Measurements from ENCODE around the gene S100A10. TPM values are rescaled to one million over a fixed set of nuclear protein-coding genes. Genes with fewer than 3 reads are reported as not detected.

The S100A10 gene
- total RNA-seq, 3 donors from 2014 or later (not counting 1 experiment from before 2014, with no cell fraction given), result 142 to 200 (median 183) TPM

DNA sequence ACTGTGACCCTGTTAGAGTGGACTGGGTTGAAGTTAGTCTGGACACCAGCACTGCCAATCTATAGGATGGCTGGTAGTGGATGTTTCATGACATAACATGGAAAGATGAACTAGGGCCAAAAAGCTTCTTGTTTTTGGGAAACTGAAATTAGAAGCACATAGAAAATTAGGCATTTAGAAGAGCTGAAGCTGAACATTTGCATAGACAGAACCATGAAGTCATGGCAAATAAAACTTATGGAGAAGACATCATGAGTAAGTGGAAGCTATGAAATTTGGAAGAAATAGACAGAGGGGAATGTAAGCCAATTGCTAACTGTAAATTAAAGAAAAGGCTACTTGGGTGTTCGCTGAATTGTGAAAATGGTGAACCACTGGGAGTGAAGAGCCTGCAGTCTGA lies 45.8 kb upstream of the S100A10 start:
- Mint-ChIP-seq H3K27ac (no peak overlapping the region), H3K27me3 (ENCODE audit: low read depth in 2 of 2) (no peaks in the 10 kb centered on the region), H3K36me3 (no peaks in the 10 kb centered on the region), H3K9me3 (no peaks in the 10 kb centered on the region), H3K4me1 (peaks cover 18 to 19% of the 10 kb centered on the region in 2 donors), H3K4me3 (no peak overlapping the region)
- 92% methylated on average over 1 of the region's 1 CpG for WGBS (ENCODE audit: insufficient coverage)
- Histone ChIP-seq H3K36me3 (ENCODE audit: control insufficient read depth, insufficient read depth, low read length) (no peaks in the 10 kb centered on the region), H3K27ac (ENCODE audit: low read length) (no peak overlapping the region), H3K27me3 (ENCODE audit: control insufficient read depth, insufficient read depth, low read length) (no peaks in the 10 kb centered on the region), H3K4me3 (ENCODE audit: low read length) (no peak overlapping the region), H3K4me1 (ENCODE audit: control insufficient read depth, insufficient read depth, low read length) (peaks cover 23% of the 10 kb centered on the region), H3K9me3 (ENCODE audit: control insufficient read depth, insufficient read depth, low read length) (no peaks in the 10 kb centered on the region)
- TF ChIP-seq, protein P1, sequence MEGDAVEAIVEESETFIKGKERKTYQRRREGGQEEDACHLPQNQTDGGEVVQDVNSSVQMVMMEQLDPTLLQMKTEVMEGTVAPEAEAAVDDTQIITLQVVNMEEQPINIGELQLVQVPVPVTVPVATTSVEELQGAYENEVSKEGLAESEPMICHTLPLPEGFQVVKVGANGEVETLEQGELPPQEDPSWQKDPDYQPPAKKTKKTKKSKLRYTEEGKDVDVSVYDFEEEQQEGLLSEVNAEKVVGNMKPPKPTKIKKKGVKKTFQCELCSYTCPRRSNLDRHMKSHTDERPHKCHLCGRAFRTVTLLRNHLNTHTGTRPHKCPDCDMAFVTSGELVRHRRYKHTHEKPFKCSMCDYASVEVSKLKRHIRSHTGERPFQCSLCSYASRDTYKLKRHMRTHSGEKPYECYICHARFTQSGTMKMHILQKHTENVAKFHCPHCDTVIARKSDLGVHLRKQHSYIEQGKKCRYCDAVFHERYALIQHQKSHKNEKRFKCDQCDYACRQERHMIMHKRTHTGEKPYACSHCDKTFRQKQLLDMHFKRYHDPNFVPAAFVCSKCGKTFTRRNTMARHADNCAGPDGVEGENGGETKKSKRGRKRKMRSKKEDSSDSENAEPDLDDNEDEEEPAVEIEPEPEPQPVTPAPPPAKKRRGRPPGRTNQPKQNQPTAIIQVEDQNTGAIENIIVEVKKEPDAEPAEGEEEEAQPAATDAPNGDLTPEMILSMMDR (IDR thresholded peaks at IDR 0.05), result no peak
- DNase-seq (no peak), ATAC-seq (no peak)
- intact Hi-C loops (cut with micrococcal nuclease), result no loop called here

DNA sequence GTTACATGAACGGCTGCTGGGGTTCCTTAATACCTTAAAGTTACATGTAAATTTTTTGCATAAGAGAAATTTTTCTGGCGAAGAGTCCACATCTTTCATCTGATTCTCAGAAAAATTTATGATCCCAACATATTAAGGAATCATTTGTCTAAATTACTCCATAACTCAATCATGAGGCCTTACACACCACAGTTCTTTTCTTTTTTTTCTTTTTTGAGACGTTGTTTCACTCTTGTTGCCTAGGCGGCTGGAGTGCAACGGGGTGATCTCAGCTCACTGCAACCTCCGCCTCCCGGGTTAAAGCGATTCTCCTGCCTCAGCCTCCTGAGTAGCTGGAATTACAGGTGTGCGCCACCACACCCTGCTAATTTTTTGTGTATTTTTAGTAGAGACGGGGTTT lies 45.2 kb upstream of the S100A10 start:
- intact Hi-C loops (cut with micrococcal nuclease), result no loop called here
- no peaks in the 10 kb centered on the region for H3K27me3 Mint-ChIP-seq (ENCODE audit: low read depth in 2 of 2)
- Histone ChIP-seq H3K36me3 (ENCODE audit: control insufficient read depth, insufficient read depth, low read length) (no peaks in the 10 kb centered on the region), H3K4me3 (ENCODE audit: low read length) (no peak overlapping the region), H3K4me1 (ENCODE audit: control insufficient read depth, insufficient read depth, low read length) (peaks cover 28% of the 10 kb centered on the region), H3K27me3 (ENCODE audit: control insufficient read depth, insufficient read depth, low read length) (no peaks in the 10 kb centered on the region), H3K27ac (ENCODE audit: low read length) (no peak overlapping the region), H3K9me3 (ENCODE audit: control insufficient read depth, insufficient read depth, low read length) (no peaks in the 10 kb centered on the region)
- no peak overlapping the region for H3K4me3 Mint-ChIP-seq
- H3K9me3 Mint-ChIP-seq, result no peaks in the 10 kb centered on the region
- WGBS (ENCODE audit: insufficient coverage), result 90% methylated on average over 10 of the region's 10 CpGs
- no peak overlapping the region for H3K27ac Mint-ChIP-seq
- no peaks in the 10 kb centered on the region for H3K36me3 Mint-ChIP-seq
- peaks cover 20 to 23% of the 10 kb centered on the region in 2 donors for H3K4me1 Mint-ChIP-seq
- ATAC-seq (no peak), DNase-seq (no peak)
- TF ChIP-seq, protein P1 (IDR thresholded peaks at IDR 0.05), result no peak

DNA sequence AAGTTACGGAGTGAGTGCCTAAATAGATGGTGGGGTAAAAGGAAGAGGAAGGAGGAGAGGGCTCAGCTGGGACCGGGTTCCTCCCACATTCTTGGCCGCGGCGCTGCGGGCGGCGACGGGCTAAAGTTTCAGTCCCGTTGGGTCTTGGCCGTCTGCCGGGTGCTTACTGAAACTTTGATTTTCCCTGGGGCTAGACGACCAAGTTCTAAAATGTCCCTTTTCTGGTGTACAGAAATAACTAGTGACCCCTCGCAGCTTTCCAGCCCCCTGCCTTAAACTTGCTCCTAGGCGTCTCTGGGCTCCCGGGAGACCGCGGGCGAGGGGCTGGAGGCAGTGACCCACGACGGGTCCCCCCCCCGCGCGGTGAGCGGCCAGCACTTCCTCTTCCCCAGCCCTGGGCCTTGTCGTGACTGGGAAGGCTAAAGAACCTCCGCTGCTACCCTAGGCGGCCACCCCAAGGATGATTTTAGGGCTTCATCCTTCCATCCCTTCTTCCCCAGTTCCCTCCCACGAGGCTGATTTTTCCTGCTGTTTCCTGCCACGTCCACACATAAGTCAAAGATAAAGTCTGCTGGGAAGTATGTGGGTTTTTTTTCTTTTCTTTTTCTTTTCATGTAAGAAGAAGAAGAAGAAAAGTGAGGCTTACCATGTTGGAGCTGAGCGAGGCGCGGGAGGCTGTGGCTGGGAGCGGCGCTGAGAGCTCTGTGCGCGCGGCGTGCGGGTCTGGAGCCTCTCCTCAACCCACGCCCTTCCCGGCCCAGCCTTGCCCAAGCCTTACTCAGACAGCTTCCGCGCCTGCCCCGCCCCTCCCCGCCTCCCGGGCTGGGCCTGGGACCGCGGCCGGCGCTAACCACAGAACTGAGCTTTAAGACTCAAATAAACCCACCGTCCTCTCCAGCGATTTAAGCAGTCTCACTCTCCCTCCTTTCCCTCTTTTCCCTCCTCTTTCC lies 42.9 kb upstream of the S100A10 start, which contains the start of gene S100A11:
Gene S100A11 (minus strand): TSS at position 738 of the 950 bp plus-strand sequence. CDS start 89 bp downstream, at position 649.
- H3K4me1 ChIP-seq (ENCODE audit: control insufficient read depth, insufficient read depth, low read length), result peaks cover 33% of the 10 kb centered on the region
- H3K27me3 ChIP-seq (ENCODE audit: control insufficient read depth, insufficient read depth, low read length), result no peaks in the 10 kb centered on the region
- Mint-ChIP-seq H3K36me3 (peaks cover 7% of the 10 kb centered on the region), H3K9me3 (no peaks in the 10 kb centered on the region), H3K4me1 (peaks cover 23 to 25% of the 10 kb centered on the region in 2 donors), H3K4me3 (peak within 1 kb of the TSS; percentile 96), H3K27ac (peak within 1 kb of the TSS; percentile 79 to 92), H3K27me3 (ENCODE audit: low read depth in 2 of 2) (no peaks in the 10 kb centered on the region)
- DNase-seq, result peak; percentile 63 to 75
- H3K36me3 ChIP-seq (ENCODE audit: control insufficient read depth, insufficient read depth, low read length), result peaks cover 23% of the 10 kb centered on the region
- H3K9me3 ChIP-seq (ENCODE audit: control insufficient read depth, insufficient read depth, low read length), result no peaks in the 10 kb centered on the region
- intact Hi-C loops (cut with micrococcal nuclease), result loop anchor here (1.0 kb wide), 1 partner anchor 12 kb away; no protein-coding TSS in a partner anchor
- peak within 1 kb of the TSS; percentile 91 for H3K4me3 ChIP-seq (ENCODE audit: low read length)
- under 1% methylated on average over 51 of the region's 53 CpGs for WGBS (ENCODE audit: insufficient coverage)
- ATAC-seq, result peak; percentile 69 to 79 (median 70)
- H3K27ac ChIP-seq (ENCODE audit: low read length), result peak within 1 kb of the TSS; percentile 84
- TF ChIP-seq, protein P1 (IDR thresholded peaks at IDR 0.05), result no peak

Measured in natural killer cell (primary cell).